A549 treated with Hydrocortisone at 1 μM for 4 hours (cell line): ENCODE data around the gene KRT25. TPM values are rescaled to one million over a fixed set of nuclear protein-coding genes. Genes with fewer than 3 reads are reported as not detected.

Experiments
- total RNA-seq: library from RNA; stranded (reverse); fragments of 200-300 nt; extraction: Qiagen RNA extraction; gene quantifications from 5 replicates; pipeline ENCODE4 v1.2.3, GENCODE V29; 2022

Gene KRT25, protein sequence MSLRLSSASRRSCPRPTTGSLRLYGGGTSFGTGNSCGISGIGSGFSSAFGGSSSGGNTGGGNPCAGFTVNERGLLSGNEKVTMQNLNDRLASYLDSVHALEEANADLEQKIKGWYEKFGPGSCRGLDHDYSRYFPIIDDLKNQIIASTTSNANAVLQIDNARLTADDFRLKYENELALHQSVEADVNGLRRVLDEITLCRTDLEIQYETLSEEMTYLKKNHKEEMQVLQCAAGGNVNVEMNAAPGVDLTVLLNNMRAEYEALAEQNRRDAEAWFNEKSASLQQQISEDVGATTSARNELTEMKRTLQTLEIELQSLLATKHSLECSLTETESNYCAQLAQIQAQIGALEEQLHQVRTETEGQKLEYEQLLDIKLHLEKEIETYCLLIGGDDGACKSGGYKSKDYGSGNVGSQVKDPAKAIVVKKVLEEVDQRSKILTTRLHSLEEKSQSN
- total RNA-seq: not detected in 5 replicates

DNA sequence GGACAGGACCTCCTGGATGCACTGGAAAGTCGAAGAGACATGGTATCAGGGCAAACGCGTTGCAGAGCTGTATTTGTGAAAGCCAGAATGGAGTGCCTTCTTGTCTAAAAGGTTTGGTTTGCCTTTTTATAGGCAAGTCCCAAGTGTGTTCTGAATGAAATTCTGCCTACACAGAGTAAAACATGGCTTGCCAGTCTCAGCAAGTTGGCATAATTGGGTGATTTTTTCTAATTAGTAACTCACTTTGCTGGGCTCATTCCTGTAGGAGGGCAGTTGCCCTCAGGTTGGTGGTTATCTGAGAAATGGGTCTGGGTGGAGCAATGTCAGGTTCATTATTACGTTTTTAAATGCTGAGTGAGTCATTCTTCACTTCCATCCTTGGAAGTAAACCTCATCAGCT is at the start of gene KRT25:
Gene KRT25 (minus strand): TSS at position 101 of the 400 bp plus-strand sequence. CDS start 60 bp downstream, at position 41.

GRCh38 chr17:40799859-40800258 is 44.7 kb upstream of the KRT25 start, which contains the start of gene KRT28:
KRT28 (minus strand) TSS chr17:40799959; CDS start chr17:40799893, 66 bp downstream.

GRCh38 chr17:40782450-40782849 is 27.3 kb upstream of the KRT25 start, which contains the start of gene KRT27:
KRT27 (minus strand) TSS chr17:40782550; CDS start chr17:40782493, 57 bp downstream.

DNA sequence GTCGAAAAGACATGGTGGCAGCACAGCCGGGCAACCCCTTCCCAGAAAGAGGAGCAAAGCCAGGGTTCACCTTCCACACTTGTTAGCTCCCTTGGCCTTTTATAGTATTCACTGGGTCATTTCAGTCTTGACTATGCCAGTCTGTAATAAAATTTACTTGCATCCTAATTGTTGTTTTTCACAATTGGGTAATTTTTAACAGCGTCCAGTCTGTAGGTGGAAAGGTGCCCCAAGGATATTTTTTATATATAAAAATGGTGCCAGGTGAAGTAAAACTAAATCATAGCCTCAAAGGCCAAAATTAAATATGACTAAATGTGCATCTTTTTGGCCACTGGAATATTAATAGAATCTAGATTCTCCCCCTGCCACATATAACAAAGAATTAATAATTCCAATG is 17.0 kb upstream of the KRT25 start, which contains the start of gene KRT26:
Gene KRT26 (minus strand): TSS at position 101 of the 400 bp plus-strand sequence. CDS start 88 bp downstream, at position 13.

DNA sequence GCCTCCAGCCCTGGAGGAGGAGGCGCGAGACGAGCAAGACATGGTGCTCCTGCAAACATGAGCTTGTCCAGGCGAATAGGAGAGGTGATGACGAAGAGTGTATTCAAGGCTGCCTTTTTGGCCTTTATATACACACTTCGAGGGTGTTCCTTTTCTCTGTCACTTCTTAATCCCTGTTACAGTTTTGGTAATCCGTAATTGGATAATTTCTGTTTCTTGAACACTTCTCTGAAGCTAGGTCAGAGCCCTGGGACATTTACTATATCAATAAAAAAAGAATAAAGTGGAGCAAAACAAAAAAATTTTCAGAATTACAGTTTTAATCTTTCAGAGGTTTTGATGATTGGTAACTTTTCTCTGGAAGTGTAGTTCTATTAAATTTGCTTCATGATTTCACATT is 51.5 kb downstream of the KRT25 start, which contains the start of gene KRT24:
Gene KRT24 (minus strand): TSS at position 101 of the 400 bp plus-strand sequence. CDS start 59 bp downstream, at position 42.

Other genes starting within 250 kb of the KRT25 start
- 0.73 to 1.5 TPM (median 0.97 TPM) in 5 replicates for gene CCR7, start 189.9 kb downstream of the KRT25 start, total RNA-seq
- 103 to 112 TPM (median 105 TPM) in 5 replicates for gene SMARCE1, start 107.5 kb downstream of the KRT25 start, total RNA-seq
- 0.31 to 0.58 TPM (median 0.43 TPM) in 4 of 5 replicates, not detected in the other for gene KRT222, start 90.2 kb downstream of the KRT25 start, total RNA-seq
- not detected in 5 replicates for gene KRT24, start 51.6 kb downstream of the KRT25 start, total RNA-seq
- not detected in 5 replicates for gene KRT26, start 16.9 kb upstream of the KRT25 start, total RNA-seq
- gene KRT27, start 27.2 kb upstream of the KRT25 start, total RNA-seq: 0.06 TPM in 1 of 5 replicates, not detected in the others
- gene KRT28, start 44.6 kb upstream of the KRT25 start, total RNA-seq: not detected in 5 replicates
- 61.8 to 120 TPM (median 113 TPM) in 5 replicates for gene KRT10, start 67.3 kb upstream of the KRT25 start, total RNA-seq
- not detected in 5 replicates for gene KRT12, start 111.9 kb upstream of the KRT25 start, total RNA-seq
- gene KRT20, start 129.9 kb upstream of the KRT25 start, total RNA-seq: 0.14 to 0.41 TPM (median 0.17 TPM) in 5 replicates
- gene KRT23, start 182.3 kb upstream of the KRT25 start, total RNA-seq: 0.08 to 0.29 TPM (median 0.11 TPM) in 4 of 5 replicates, not detected in the other
- not detected in 5 replicates for gene KRT39, start 211.6 kb upstream of the KRT25 start, total RNA-seq
- gene KRT40, start 229.0 kb upstream of the KRT25 start, total RNA-seq: not detected in 5 replicates
- not detected in 5 replicates for gene KRTAP3-3, start 238.8 kb upstream of the KRT25 start, total RNA-seq
- gene KRTAP3-2, start 244.6 kb upstream of the KRT25 start, total RNA-seq: 0.26 to 0.44 TPM (median 0.29 TPM) in 5 replicates